HepG2 (cell line): Measurements from ENCODE around the gene SMYD1. TPM values are rescaled to one million over a fixed set of nuclear protein-coding genes. Genes with fewer than 3 reads are reported as not detected.

Source experiments
- ATAC-seq: fragments of 200-7000 bp; cut with Tn5 transposase; 3 replicates; pipeline ENCODE4 v1.9.1; 2020; ENCODE audit warnings: mild to moderate bottlenecking, moderate library complexity
- BruUV-seq: library from RNA; stranded (reverse); fragments of 400-500 nt; replicated peaks from 2 replicates; lab custom pipeline; 2021; lab: Mats Ljungman, UMichigan
- CTCF ChIA-PET: fragments of 300-600 bp; formaldehyde crosslinking; extraction: SDS; loops from one replicate; lab custom pipeline; 2021; ENCODE audit warnings: low total read pairs, inconsistent platforms, low intra/inter-chr PET ratio; lab: Yijun Ruan, JAX
- POLR2A ChIA-PET: fragments of 350-600 bp; sonication (Branson Sonifier 250); formaldehyde crosslinking; loops from one replicate; lab custom pipeline; 2020; ENCODE audit warnings: antibody characterized with exemption, inconsistent platforms; lab: Yijun Ruan, JAX
- DNase-seq: peaks from one replicate; pipeline ENCODE4 v3.0.0-alpha.2; 2015; ENCODE audit warnings: low spot score
- FAIRE-seq: peaks from 3 replicates; lab custom pipeline; 2011; peaks lifted over from hg19 to GRCh38; lab: Jason Lieb, UNC
- H2AFZ ChIP-seq: one replicate; pipeline ENCODE4 v1.6.1; 2011; ENCODE audit warnings: low read length, inconsistent platforms
- H3K27ac ChIP-seq: fragments of 300-600 bp; 3 replicates; pipeline ENCODE4 v1.8.0; 2011; ENCODE audit warnings: mixed run types, mild to moderate bottlenecking, mixed read lengths, low read length, inconsistent platforms; ENCODE audit not compliant: insufficient read depth; ENCODE audit errors: extremely low read length
- H3K27me3 ChIP-seq, 2 experiments: fragments of 200-600 bp in 1 of 2; 2 replicates in 1 of 2; 3 replicates in 1 of 2; pipeline versions ENCODE4 v1.6.0 to v1.8.0; 2011; ENCODE audit warnings: low read length in 2 of 2, mild to moderate bottlenecking in 2 of 2, moderate library complexity in 2 of 2, inconsistent platforms in 1 of 2; ENCODE audit not compliant: insufficient read depth in 2 of 2, control insufficient read depth in 1 of 2
- H3K36me3 ChIP-seq, 2 experiments: fragments of 200-600 bp in 1 of 2; replicated peaks in 1 of 2; 2 replicates in 1 of 2; 3 replicates in 1 of 2; pipeline versions ENCODE4 v1.5.1 to v1.8.0; 2011; ENCODE audit warnings: low read length in 2 of 2, inconsistent platforms in 1 of 2; ENCODE audit not compliant: insufficient read depth in 2 of 2, control insufficient read depth in 1 of 2
- H3K4me1 ChIP-seq: 2 replicates; pipeline ENCODE4 v1.5.1; 2012; ENCODE audit warnings: low read length, inconsistent platforms; ENCODE audit not compliant: insufficient read depth
- H3K4me2 ChIP-seq: 2 replicates; pipeline ENCODE4 v1.6.0; 2011; ENCODE audit warnings: low read depth, low read length, inconsistent platforms
- H3K4me3 ChIP-seq, 3 experiments: fragments of 200-600 bp in 1 of 3; sonication (generic), shearing (Covaris generic) in 1 of 3; replicated peaks in 1 of 3; 2 replicates each; pipeline ENCODE4 v1.5.1; 2011 to 2016; ENCODE audit warnings: low read length in 3 of 3, inconsistent platforms in 2 of 3, low read depth in 2 of 3, mild to moderate bottlenecking in 2 of 3, control low read depth in 1 of 3, mixed read lengths in 1 of 3; ENCODE audit not compliant: insufficient read depth in 1 of 3
- H3K79me2 ChIP-seq: one replicate; pipeline ENCODE4 v1.6.1; 2011; ENCODE audit warnings: low read length, inconsistent platforms; ENCODE audit not compliant: insufficient read depth
- H3K9ac ChIP-seq: 2 replicates; pipeline ENCODE4 v1.6.0; 2011; ENCODE audit warnings: mild to moderate bottlenecking, low read depth, low read length, inconsistent platforms; ENCODE audit not compliant: insufficient read depth
- H3K9me3 ChIP-seq: 2 replicates; pipeline ENCODE4 v1.5.1; 2012; ENCODE audit warnings: mild to moderate bottlenecking, low read length
- H4K20me1 ChIP-seq: 2 replicates; pipeline ENCODE4 v1.6.0; 2011; ENCODE audit warnings: inconsistent platforms, mild to moderate bottlenecking, low read length, moderate library complexity; ENCODE audit not compliant: insufficient read depth
- MBD4 ChIP-seq: IDR thresholded peaks from 2 replicates; pipeline ENCODE4 v1.6.1; 2012; ENCODE audit warnings: low read length, inconsistent platforms, borderline replicate concordance
- NFRKB ChIP-seq: fragments of 450-650 bp; IDR thresholded peaks from 2 replicates; pipeline ENCODE4 v1.6.1; 2017
- NFYC ChIP-seq: IDR thresholded peaks from 2 replicates; pipeline ENCODE4 v1.6.1; 2016; ENCODE audit warnings: missing genetic modification reagents, missing compliant biosample characterization
- POLR2G ChIP-seq: fragments of 200-400 bp; formaldehyde crosslinking; IDR thresholded peaks from 2 replicates; pipeline ENCODE4 v1.6.1; 2018; ENCODE audit warnings: mild to moderate bottlenecking, low read depth, low read length, moderate library complexity
- PRPF4 ChIP-seq: fragments of 200-400 bp; formaldehyde crosslinking; IDR thresholded peaks from 2 replicates; pipeline ENCODE4 v1.6.1; 2016; ENCODE audit warnings: low read length, low read depth; ENCODE audit not compliant: poor library complexity, severe bottlenecking
- USF2 ChIP-seq, 2 experiments: sonication (generic) in 1 of 2; formaldehyde crosslinking in 1 of 2; IDR thresholded peaks; 2 replicates each; pipeline versions ENCODE4 v1.5.1 to v1.6.1; 2011 to 2020; ENCODE audit warnings: borderline replicate concordance in 1 of 2, low read depth in 1 of 2, low read length in 1 of 2, mild to moderate bottlenecking in 1 of 2, missing genetic modification reagents in 1 of 2, moderate library complexity in 1 of 2
- ZFP82 ChIP-seq: sonication (generic); formaldehyde crosslinking; IDR thresholded peaks from 2 replicates; pipeline ENCODE4 v1.5.1; 2020; ENCODE audit warnings: mild to moderate bottlenecking, missing genetic modification reagents, borderline replicate concordance
- ZNF740 ChIP-seq: sonication (generic); formaldehyde crosslinking; IDR thresholded peaks from 2 replicates; pipeline ENCODE4 v1.4.0; 2020; ENCODE audit warnings: missing genetic modification reagents
- WGBS: methylation state at CpG from one replicate; pipeline ENCODE4 v1.1.6; 2017; ENCODE audit warnings: low lambda C conversion rate; 5-methylcytosine and 5-hydroxymethylcytosine counted together
- in situ Hi-C: cut with HindIII; loops from 2 replicates; pipeline ENCODE4 v1.10.0; 2017; ENCODE audit warnings: low pct_unique_long_range_greater_than_20kb; ENCODE audit not compliant: extremely low pct_ligation_motif_present
- intact Hi-C: fragments of 100-400 bp; cut with micrococcal nuclease; formaldehyde crosslinking; loops from one replicate; pipeline ENCODE4 v1.10.0; 2022; ENCODE audit not compliant: unreplicated experiment
- polyA plus RNA-seq, 8 experiments: library from polyadenylated mRNA; depleted of rRNA in 3 of 8; stranded (reverse) in 7 of 8; unstranded in 1 of 8; fragments of >200 nt; fragmentation: Illumina TruSeq in 4 of 8; extraction: Trizol in 4 of 8; gene quantifications; 2 replicates each; pipeline versions ENCODE4 v1.2.1 to v1.2.3, GENCODE V29; 2011 to 2016; ENCODE audit warnings: low read depth in 4 of 8, missing spikeins in 1 of 8, mixed read lengths in 1 of 8; ENCODE audit not compliant: insufficient read depth in 1 of 8
- total RNA-seq, 5 experiments: library from RNA; depleted of rRNA; stranded (reverse); fragments of >200 nt; fragmentation: Illumina TruSeq; extraction: Trizol; gene quantifications; 2 replicates each; pipeline ENCODE4 v1.2.3, GENCODE V29; 2016; ENCODE audit warnings: low read depth in 1 of 5

SMYD1 gene
- total and polyA plus RNA-seq, 2 of the 13 experiments (the other 11 are each of a cell fraction or from before 2014, with no cell fraction given) = not detected

- WGBS = 94% methylated on average over 3 of the region's 3 CpGs
- no peak overlapping the region for H2AFZ ChIP-seq
- CTCF ChIA-PET = no interaction called here
- peaks cover 46% of the 10 kb centered on the region for H3K4me1 ChIP-seq
- no peaks in the 10 kb centered on the region; a peak in 1 of 5 replicates for H3K27me3 ChIP-seq
- H3K4me3 ChIP-seq = no peak overlapping the region
- no peaks in the 10 kb centered on the region for H3K9me3 ChIP-seq
- no TSS peak for BruUV-seq
- no peak for DNase-seq
- in situ Hi-C loops = no loop called here
- no peak overlapping the region for H3K9ac ChIP-seq
- H3K36me3 ChIP-seq = no peaks in the 10 kb centered on the region
- intact Hi-C loops = loop anchor here (5.0 kb wide), 1 partner anchor 107 kb away; the partner anchor contains the start of gene FABP1
- FAIRE-seq = no peak
- H3K27ac ChIP-seq = no peak overlapping the region
- no peak overlapping the region for H3K4me2 ChIP-seq
- ATAC-seq = no peak
- no peaks in the 10 kb centered on the region for H3K79me2 ChIP-seq
- TF ChIP-seq NFRKB (no peak), POLR2G (no peak), ZFP82 (CRISPR knock-in tag) (no peak), USF2 (IDR thresholded peaks at IDR 0.05; ENCODE audit: low read depth, low read length) (peak; percentile 37; the same call in 1 of the 2 replicates), USF2 (CRISPR knock-in tag; IDR thresholded peaks at IDR 0.05; ENCODE audit: borderline replicate concordance) (no peak; the same call in 1 of the 2 replicates), ZNF740 (no peak), MBD4 (no peak), PRPF4 (no peak), NFYC (CRISPR knock-in tag) (no peak)
- POLR2A ChIA-PET = no interaction called here
- H4K20me1 ChIP-seq = no peaks in the 10 kb centered on the region
Observed at GRCh38 chr2:88019985-88020384, 47.6 kb upstream of the SMYD1 start.
